ENCODE measurements around the gene TMEM205. TPM values are rescaled to one million over a fixed set of nuclear protein-coding genes. Genes with fewer than 3 reads are reported as not detected.

Gene TMEM205
- total and polyA plus RNA-seq, 2 of the 13 experiments (the other 11 are each of a cell fraction or from before 2014, with no cell fraction given) = 45.5 to 98.7 TPM

DNA sequence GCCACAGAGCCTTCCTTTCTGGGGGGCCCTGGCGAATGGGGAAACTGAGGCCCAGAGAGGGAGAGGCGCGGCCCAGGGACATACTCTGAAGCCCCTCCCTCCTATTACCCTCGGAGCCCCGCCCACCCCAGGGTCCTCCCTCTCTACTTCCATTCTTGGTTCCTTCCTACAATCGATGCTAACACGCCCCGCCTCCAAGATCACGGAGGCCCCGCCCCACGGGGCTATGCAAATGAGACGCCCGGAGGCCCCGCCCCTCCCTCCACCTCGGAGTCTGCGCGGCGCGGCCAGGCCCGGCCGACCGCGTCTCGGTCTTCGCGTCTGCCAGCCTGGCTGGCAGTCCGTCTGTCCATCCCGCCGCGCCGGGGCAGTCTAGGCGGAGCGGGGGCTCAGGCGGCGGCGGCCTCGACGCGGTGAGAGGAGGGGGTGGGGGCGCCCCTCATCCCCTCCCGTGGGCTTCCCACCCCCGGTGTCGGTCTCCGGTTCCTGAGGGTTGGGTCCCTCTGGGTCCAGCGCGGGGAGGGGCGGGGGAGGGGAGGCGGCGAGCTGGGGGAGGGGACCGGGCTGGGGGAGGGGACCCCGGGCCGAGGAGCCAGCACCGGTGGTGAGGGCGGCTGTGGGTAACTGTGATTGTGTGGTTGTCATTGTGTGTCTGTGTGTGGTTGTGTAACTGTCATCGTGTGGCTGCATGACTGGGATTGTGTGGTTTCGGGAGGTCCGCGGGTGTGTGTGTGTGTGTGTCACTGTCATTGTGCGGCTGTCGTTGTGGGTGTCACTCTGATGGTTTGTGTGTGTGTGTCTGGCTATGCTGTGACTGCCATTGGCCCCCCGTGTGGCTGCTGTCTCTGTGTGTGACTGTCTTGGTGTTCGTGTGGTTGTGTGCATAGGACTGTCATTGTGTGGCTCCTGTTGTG is 9.3 kb upstream of the TMEM205 start, which contains the start of gene PLPPR2 (continued):
- TF ChIP-seq, protein P1, sequence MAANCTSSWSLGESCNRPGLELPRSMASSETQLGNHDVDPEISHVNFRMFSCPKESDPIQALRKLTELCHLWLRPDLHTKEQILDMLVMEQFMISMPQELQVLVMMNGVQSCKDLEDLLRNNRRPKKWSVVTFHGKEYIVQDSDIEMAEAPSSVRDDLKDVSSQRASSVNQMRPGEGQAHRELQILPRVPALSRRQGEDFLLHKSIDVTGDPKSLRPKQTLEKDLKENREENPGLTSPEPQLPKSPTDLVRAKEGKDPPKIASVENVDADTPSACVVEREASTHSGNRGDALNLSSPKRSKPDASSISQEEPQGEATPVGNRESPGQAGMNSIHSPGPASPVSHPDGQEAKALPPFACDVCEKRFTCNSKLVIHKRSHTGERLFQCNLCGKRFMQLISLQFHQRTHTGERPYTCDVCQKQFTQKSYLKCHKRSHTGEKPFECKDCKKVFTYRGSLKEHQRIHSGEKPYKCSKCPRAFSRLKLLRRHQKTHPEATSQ (CRISPR knock-in tag; IDR thresholded peaks at IDR 0.05; ENCODE audit: borderline replicate concordance) = no peak
- TF ChIP-seq ZNF230 (CRISPR knock-in tag; IDR thresholded peaks at IDR 0.05) = no peak
- TF ChIP-seq ZNF260 (CRISPR knock-in tag; IDR thresholded peaks at IDR 0.05; ENCODE audit: borderline replicate concordance, low read depth) = no peak
- TF ChIP-seq ATM (IDR thresholded peaks at IDR 0.05; ENCODE audit: borderline replicate concordance) = peak; percentile 18; the same call in 1 of the 2 replicates
- TF ChIP-seq ZNF570 (CRISPR knock-in tag; IDR thresholded peaks at IDR 0.05; ENCODE audit: borderline replicate concordance) = no peak
- TF ChIP-seq ZNF101 (CRISPR knock-in tag; IDR thresholded peaks at IDR 0.05; ENCODE audit: borderline replicate concordance, low read depth) = no peak
- TF ChIP-seq, protein P2, sequence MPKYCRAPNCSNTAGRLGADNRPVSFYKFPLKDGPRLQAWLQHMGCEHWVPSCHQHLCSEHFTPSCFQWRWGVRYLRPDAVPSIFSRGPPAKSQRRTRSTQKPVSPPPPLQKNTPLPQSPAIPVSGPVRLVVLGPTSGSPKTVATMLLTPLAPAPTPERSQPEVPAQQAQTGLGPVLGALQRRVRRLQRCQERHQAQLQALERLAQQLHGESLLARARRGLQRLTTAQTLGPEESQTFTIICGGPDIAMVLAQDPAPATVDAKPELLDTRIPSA (CRISPR knock-in tag; IDR thresholded peaks at IDR 0.05; ENCODE audit: borderline replicate concordance) = 0 out of 2 replicates have a peak, but pooled peaks have one; percentile 33
- TF ChIP-seq NONO (IDR thresholded peaks at IDR 0.05) = no peak
- no peak for TF ChIP-seq NONO (CRISPR knock-in tag; conservative IDR thresholded peaks at IDR 0.05)
- no peak for TF ChIP-seq DNMT3B (CRISPR knock-in tag; conservative IDR thresholded peaks at IDR 0.05)
- no peak for TF ChIP-seq U2AF1 (optimal IDR thresholded peaks at IDR 0.05; ENCODE audit: low read depth, low read length)
- peak; percentile 55 for TF ChIP-seq RBFOX2 (IDR thresholded peaks at IDR 0.05; ENCODE audit: low read depth, low read length)
- no peak for TF ChIP-seq ZNF235 (CRISPR knock-in tag; IDR thresholded peaks at IDR 0.05; ENCODE audit: borderline replicate concordance)
- TF ChIP-seq ZNF746 (CRISPR knock-in tag; IDR thresholded peaks at IDR 0.05) = no peak
- TF ChIP-seq, protein P3, sequence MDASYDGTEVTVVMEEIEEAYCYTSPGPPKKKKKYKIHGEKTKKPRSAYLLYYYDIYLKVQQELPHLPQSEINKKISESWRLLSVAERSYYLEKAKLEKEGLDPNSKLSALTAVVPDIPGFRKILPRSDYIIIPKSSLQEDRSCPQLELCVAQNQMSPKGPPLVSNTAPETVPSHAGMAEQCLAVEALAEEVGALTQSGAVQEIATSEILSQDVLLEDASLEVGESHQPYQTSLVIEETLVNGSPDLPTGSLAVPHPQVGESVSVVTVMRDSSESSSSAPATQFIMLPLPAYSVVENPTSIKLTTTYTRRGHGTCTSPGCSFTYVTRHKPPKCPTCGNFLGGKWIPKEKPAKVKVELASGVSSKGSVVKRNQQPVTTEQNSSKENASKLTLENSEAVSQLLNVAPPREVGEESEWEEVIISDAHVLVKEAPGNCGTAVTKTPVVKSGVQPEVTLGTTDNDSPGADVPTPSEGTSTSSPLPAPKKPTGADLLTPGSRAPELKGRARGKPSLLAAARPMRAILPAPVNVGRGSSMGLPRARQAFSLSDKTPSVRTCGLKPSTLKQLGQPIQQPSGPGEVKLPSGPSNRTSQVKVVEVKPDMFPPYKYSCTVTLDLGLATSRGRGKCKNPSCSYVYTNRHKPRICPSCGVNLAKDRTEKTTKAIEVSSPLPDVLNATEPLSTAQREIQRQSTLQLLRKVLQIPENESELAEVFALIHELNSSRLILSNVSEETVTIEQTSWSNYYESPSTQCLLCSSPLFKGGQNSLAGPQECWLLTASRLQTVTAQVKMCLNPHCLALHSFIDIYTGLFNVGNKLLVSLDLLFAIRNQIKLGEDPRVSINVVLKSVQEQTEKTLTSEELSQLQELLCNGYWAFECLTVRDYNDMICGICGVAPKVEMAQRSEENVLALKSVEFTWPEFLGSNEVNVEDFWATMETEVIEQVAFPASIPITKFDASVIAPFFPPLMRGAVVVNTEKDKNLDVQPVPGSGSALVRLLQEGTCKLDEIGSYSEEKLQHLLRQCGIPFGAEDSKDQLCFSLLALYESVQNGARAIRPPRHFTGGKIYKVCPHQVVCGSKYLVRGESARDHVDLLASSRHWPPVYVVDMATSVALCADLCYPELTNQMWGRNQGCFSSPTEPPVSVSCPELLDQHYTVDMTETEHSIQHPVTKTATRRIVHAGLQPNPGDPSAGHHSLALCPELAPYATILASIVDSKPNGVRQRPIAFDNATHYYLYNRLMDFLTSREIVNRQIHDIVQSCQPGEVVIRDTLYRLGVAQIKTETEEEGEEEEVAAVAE (CRISPR knock-in tag; IDR thresholded peaks at IDR 0.05; ENCODE audit: borderline replicate concordance) = no peak
- TF ChIP-seq POLR2AphosphoS5 (IDR thresholded peaks at IDR 0.05; ENCODE audit: low read depth, low read length) = peak; percentile 21; the same call in 1 of the 2 replicates
- no peak for TF ChIP-seq ZNF274 (CRISPR knock-in tag; IDR thresholded peaks at IDR 0.05)
- TF ChIP-seq ATAD3A (CRISPR knock-in tag; IDR thresholded peaks at IDR 0.05) = no peak
- no peak for TF ChIP-seq ZBTB7A (CRISPR knock-in tag; IDR thresholded peaks at IDR 0.05)
